DOHH2 (cell line): ENCODE results near the gene SKOR2.
A peak's percentile ranks its signal among the peaks of the same experiment; 100 is the strongest.

Experiments used
- H3F3A ChIP-seq: fragments of 200-600 bp; sonication (generic), shearing (Covaris generic); 2 replicates; pipeline ENCODE4 v1.6.0; 2016; ENCODE audit warnings: antibody characterized with exemption, mild to moderate bottlenecking; ENCODE audit not compliant: control insufficient read depth, insufficient read depth
- H3K27ac ChIP-seq: fragments of 200-600 bp; sonication (generic); 2 replicates; pipeline ENCODE4 v1.5.1; 2014; ENCODE audit warnings: low read depth, mild to moderate bottlenecking, low read length, moderate library complexity
- H3K27me3 ChIP-seq: fragments of 200-600 bp; sonication (generic); 2 replicates; pipeline ENCODE4 v1.6.1; 2014; ENCODE audit warnings: mild to moderate bottlenecking, low read length, mixed read lengths; ENCODE audit not compliant: control insufficient read depth
- H3K36me3 ChIP-seq: fragments of 200-600 bp; sonication (generic); 2 replicates; pipeline ENCODE4 v1.6.1; 2014; ENCODE audit warnings: mild to moderate bottlenecking, low read length, moderate library complexity, mixed read lengths; ENCODE audit not compliant: control insufficient read depth
- H3K4me1 ChIP-seq: fragments of 200-600 bp; sonication (generic); 2 replicates; pipeline ENCODE4 v1.6.1; 2014; ENCODE audit warnings: mild to moderate bottlenecking, low read length, mixed read lengths; ENCODE audit not compliant: control insufficient read depth
- H3K4me2 ChIP-seq: fragments of 200-600 bp; sonication (generic); 2 replicates; pipeline ENCODE4 v1.6.0; 2014; ENCODE audit warnings: mild to moderate bottlenecking, low read length, moderate library complexity
- H3K4me3 ChIP-seq: fragments of 200-600 bp; sonication (generic); 2 replicates; pipeline ENCODE4 v1.5.1; 2014; ENCODE audit warnings: mild to moderate bottlenecking, low read length, mixed read lengths
- H3K79me2 ChIP-seq: fragments of 200-600 bp; sonication (generic); 2 replicates; pipeline ENCODE4 v1.6.1; 2014; ENCODE audit warnings: mild to moderate bottlenecking, low read length, mixed read lengths; ENCODE audit not compliant: control insufficient read depth
- H3K9me2 ChIP-seq: fragments of 200-600 bp; sonication (generic); replicated peaks from 2 replicates; pipeline ENCODE4 v1.6.1; 2014; ENCODE audit warnings: mild to moderate bottlenecking, low read length, mixed read lengths; ENCODE audit not compliant: control insufficient read depth
- H3K9me3 ChIP-seq: fragments of 200-600 bp; sonication (generic); 2 replicates; pipeline ENCODE4 v1.6.1; 2014; ENCODE audit warnings: antibody characterized with exemption, low read length, mixed read lengths; ENCODE audit not compliant: control insufficient read depth, insufficient read depth
- H4K20me1 ChIP-seq: fragments of 200-600 bp; sonication (generic); 2 replicates; pipeline ENCODE4 v1.6.0; 2014; ENCODE audit warnings: low read depth, mild to moderate bottlenecking, antibody characterized with exemption, low read length, moderate library complexity; ENCODE audit not compliant: control insufficient read depth, insufficient read depth
- CTCF ChIP-seq: fragments of 200-600 bp; sonication (generic); IDR thresholded peaks from one replicate; pipeline ENCODE4 v1.5.1; 2014; ENCODE audit warnings: antibody characterized with exemption, mild to moderate bottlenecking, low read depth, low read length; ENCODE audit not compliant: poor library complexity, severe bottlenecking
- EZH2phosphoT487 ChIP-seq: fragments of 200-600 bp; sonication (generic); IDR thresholded peaks from 2 replicates; pipeline ENCODE4 v1.6.1; 2017; ENCODE audit warnings: borderline replicate concordance, mild to moderate bottlenecking, antibody characterized with exemption, low read length, moderate library complexity, mixed read lengths

Gene SKOR2

GRCh38 chr18:47209171-47209570 is 42.3 kb downstream of the SKOR2 start:
- Histone ChIP-seq H3K4me2 (no peak overlapping the region), H3K27ac (no peak overlapping the region), H3F3A (no peaks in the 10 kb centered on the region), H3K27me3 (peaks cover 48% of the 10 kb centered on the region), H3K36me3 (no peaks in the 10 kb centered on the region), H3K4me1 (no peaks in the 10 kb centered on the region), H3K9me2 (no peaks in the 10 kb centered on the region), H3K4me3 (no peak overlapping the region), H3K79me2 (no peaks in the 10 kb centered on the region), H4K20me1 (0 out of 2 replicates have a peak, but pooled peaks cover 4% of the 10 kb centered on the region), H3K9me3 (no peaks in the 10 kb centered on the region)
- TF ChIP-seq EZH2phosphoT487 (no peak), CTCF (no peak)

- no peaks in the 10 kb centered on the region for H3K4me1 ChIP-seq
- no peaks in the 10 kb centered on the region for H3K36me3 ChIP-seq
- no peak overlapping the region for H3K27ac ChIP-seq
- H3K4me2 ChIP-seq: no peak overlapping the region
- H3K27me3 ChIP-seq: peaks cover 38% of the 10 kb centered on the region
- H3K9me3 ChIP-seq: no peaks in the 10 kb centered on the region
- no peaks in the 10 kb centered on the region for H3K9me2 ChIP-seq
- TF ChIP-seq EZH2phosphoT487: no peak
- TF ChIP-seq CTCF: no peak
- H3F3A ChIP-seq: no peaks in the 10 kb centered on the region
- no peak overlapping the region for H3K4me3 ChIP-seq
- H3K79me2 ChIP-seq: no peaks in the 10 kb centered on the region
- H4K20me1 ChIP-seq: 0 out of 2 replicates have a peak, but pooled peaks cover 4% of the 10 kb centered on the region
Observed at GRCh38 chr18:47206945-47207637, 44.4 kb downstream of the SKOR2 start.

GRCh38 chr18:47204908-47205522 is 46.4 kb downstream of the SKOR2 start:
- H3K27ac ChIP-seq: no peak overlapping the region
- no peaks in the 10 kb centered on the region for H3K4me1 ChIP-seq
- no peaks in the 10 kb centered on the region for H3K36me3 ChIP-seq
- H3K9me2 ChIP-seq: no peaks in the 10 kb centered on the region
- no peak overlapping the region for H3K4me3 ChIP-seq
- H3K4me2 ChIP-seq: no peak overlapping the region
- TF ChIP-seq CTCF: peak; percentile 74
- TF ChIP-seq EZH2phosphoT487: no peak
- H3K9me3 ChIP-seq: no peaks in the 10 kb centered on the region
- 0 out of 2 replicates have a peak, but pooled peaks cover 4% of the 10 kb centered on the region for H4K20me1 ChIP-seq
- H3K27me3 ChIP-seq: peaks cover 21% of the 10 kb centered on the region
- H3K79me2 ChIP-seq: no peaks in the 10 kb centered on the region
- H3F3A ChIP-seq: no peaks in the 10 kb centered on the region
